Fibroblast of mammary gland (primary cell): Measurements from ENCODE around the gene DMBT1.

ENCODE experiments used
- DNase-seq: peaks from one replicate; pipeline ENCODE4 v3.0.0-alpha.2; 2010; ENCODE audit warnings: low read depth
- H3K4me3 ChIP-seq: 2 replicates; pipeline ENCODE4 v1.5.1; 2011; ENCODE audit warnings: low read depth, mild to moderate bottlenecking, low read length, moderate library complexity; ENCODE audit not compliant: control insufficient read depth
- TF ChIP-seq, protein P1 (sequence below): conservative IDR thresholded peaks from 2 replicates; pipeline ENCODE4 v1.5.1; 2011; ENCODE audit warnings: low read depth, low read length, inconsistent platforms; ENCODE audit not compliant: control insufficient read depth, insufficient read depth

DMBT1 gene

DNA sequence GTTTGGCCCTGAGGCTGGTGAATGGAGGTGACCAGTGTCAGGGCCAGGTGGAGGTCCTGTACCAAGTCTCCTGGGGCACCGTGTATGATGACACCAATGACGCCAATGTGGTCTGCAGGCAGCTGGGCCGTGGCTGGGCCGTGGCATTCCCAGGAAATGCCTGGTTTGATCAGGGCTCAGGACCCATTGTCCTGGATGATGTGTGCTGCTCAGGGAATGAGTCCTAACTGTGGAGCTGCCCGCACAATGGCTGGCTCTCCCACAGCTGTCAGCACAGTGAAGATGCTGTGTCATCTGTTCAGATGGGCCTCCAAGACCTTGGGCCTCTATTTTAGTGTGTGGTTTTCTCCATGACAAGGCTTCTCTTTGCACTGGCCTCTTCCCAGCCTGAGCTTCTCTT is 64.0 kb downstream of the DMBT1 start:
- H3K4me3 ChIP-seq = no peak overlapping the region
- DNase-seq = no peak
- TF ChIP-seq, protein P1, sequence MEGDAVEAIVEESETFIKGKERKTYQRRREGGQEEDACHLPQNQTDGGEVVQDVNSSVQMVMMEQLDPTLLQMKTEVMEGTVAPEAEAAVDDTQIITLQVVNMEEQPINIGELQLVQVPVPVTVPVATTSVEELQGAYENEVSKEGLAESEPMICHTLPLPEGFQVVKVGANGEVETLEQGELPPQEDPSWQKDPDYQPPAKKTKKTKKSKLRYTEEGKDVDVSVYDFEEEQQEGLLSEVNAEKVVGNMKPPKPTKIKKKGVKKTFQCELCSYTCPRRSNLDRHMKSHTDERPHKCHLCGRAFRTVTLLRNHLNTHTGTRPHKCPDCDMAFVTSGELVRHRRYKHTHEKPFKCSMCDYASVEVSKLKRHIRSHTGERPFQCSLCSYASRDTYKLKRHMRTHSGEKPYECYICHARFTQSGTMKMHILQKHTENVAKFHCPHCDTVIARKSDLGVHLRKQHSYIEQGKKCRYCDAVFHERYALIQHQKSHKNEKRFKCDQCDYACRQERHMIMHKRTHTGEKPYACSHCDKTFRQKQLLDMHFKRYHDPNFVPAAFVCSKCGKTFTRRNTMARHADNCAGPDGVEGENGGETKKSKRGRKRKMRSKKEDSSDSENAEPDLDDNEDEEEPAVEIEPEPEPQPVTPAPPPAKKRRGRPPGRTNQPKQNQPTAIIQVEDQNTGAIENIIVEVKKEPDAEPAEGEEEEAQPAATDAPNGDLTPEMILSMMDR = no peak

DNA sequence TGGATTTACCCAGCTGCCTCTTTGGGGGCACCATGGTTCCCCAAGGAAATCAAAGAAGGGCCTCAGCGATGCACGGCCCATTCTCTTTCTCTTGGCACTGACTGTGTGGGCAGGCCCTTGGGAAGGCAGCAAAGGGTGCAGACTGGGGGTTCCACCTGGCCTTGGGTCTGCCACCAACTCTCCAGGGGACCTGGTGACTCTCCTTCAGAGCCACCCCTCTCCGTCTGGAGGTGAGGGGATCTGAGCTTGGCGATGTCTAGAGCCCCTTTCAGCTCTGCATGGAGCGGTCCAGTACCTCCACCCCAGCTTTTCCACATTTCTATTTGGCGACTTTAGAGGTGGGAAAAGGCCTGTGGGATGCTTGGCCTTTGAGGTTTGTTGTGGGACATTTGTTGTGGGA is 70.0 kb downstream of the DMBT1 start:
- no peak for DNase-seq
- TF ChIP-seq, protein P1 = no peak
- no peak overlapping the region for H3K4me3 ChIP-seq

DNA sequence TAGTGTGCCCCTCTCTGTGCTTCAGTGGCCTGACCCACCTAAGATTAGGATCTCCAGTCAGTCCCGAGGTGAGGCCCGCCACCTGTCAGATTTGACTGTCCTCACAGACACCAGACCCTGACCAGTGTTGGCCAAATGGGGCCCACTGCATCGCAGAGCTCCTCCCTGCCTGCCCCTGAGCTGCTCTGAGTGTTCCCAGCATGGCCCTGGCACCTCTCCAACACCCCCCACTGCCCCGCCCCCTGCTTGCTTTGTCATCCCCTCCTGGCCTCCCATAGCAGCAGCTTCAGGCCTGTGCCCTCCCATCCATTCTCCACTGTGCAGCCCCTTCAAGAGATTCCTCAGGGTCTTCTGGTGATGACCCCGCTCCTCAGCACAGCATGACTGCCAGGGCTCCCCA is 71.5 kb downstream of the DMBT1 start:
- no peak overlapping the region for H3K4me3 ChIP-seq
- TF ChIP-seq, protein P1 = no peak
- no peak for DNase-seq

DNA sequence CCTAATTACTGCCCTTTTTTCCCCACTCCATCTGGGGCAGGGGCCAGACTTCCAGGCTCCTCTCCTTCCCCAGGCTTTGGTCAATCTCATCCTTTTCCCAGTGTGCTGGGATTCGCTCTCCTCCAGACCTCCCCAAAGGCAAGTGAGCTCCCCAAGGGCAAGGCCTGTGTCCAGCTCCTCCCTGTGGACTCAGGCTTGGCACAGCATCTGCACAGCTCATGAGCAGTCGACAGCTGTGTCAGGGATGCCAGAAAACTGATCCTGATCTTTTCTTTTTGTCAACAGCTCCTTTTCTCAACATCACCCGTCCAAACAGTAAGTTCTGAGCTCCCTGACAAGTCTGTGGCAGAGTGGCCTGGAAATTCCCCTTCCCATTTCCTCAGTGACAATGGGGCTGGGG is 72.0 kb downstream of the DMBT1 start:
- H3K4me3 ChIP-seq = no peak overlapping the region
- TF ChIP-seq, protein P1 = no peak

DNA sequence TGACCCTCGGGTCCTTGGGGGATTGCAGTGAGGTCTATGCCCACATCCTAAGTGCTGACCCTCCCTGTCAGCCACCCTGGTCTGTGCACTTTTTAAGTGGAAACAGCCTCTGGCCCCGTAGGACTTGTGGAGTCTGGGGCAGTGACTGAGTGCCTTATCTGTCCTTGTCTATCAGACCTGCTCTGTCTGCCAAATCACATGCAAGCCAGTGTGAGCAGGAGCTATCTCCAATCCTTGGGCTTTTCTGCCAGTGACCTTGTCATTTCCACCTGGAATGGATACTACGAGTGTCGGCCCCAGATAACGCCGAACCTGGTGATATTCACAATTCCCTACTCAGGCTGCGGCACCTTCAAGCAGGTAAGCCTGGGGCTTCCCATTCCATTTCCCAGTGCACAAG is 76.4 kb downstream of the DMBT1 start:
- TF ChIP-seq, protein P1 = no peak
- DNase-seq = no peak

More for the DNA sequence above, 72.0 kb downstream of the DMBT1 start:
- DNase-seq = no peak

DNA sequence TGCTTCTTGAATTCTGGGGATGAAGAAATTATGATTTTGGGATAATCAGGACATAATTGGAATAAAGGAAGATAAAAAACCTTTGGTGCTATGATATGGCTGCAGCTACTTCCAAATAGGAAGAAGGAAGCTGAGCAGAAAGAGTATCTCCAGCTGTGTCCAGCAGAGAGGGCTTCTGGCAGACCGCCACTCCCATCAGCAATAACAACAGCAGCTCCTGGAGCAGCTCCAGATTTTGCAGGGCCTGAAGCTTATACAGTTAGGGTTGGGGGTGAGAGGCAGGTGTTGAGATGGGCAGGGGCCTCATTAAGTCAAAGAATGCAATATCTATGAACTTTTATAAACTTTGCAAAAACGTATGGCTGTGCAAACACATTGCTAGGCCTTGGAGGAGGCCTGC is 76.8 kb downstream of the DMBT1 start:
- TF ChIP-seq, protein P1 = no peak
- no peak overlapping the region for H3K4me3 ChIP-seq
- no peak for DNase-seq

More for the DNA sequence above, 76.4 kb downstream of the DMBT1 start:
- H3K4me3 ChIP-seq = no peak overlapping the region

DNA sequence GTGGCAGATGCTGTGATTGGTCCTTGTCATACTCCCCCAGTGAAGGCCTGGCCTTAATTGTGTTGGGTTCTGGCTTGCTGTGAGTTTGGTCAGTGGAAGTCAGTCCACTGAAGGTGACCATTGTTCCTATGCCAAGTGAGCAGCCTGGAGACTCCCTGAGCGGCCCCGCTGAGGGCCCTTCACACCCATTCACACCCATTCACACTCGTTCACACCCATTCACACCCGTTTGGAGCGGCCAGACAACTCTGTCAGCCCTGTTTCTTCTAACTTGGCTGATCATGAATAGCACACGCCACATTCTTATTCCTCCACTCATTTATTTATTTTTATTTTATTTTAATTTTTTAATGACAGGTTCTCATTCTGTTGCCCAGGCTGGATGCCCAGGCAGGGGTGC is 77.6 kb downstream of the DMBT1 start:
- no peak for DNase-seq
- TF ChIP-seq, protein P1 = no peak
- H3K4me3 ChIP-seq = no peak overlapping the region
